ENCODE measurements around the gene NF2. TPM values are rescaled to one million over a fixed set of nuclear protein-coding genes. Genes with fewer than 3 reads are reported as not detected.

The NF2 gene
- total RNA-seq, 1 donor from 2014 or later, result 35.4 TPM

- no peak for TF ChIP-seq CTCF (IDR thresholded peaks at IDR 0.05; ENCODE audit: partially characterized antibody, unreplicated experiment)
- Mint-ChIP-seq H3K27ac (ENCODE audit: unreplicated experiment) (no peak overlapping the region), H3K9me3 (ENCODE audit: unreplicated experiment) (peaks cover 8% of the 10 kb centered on the region), H3K36me3 (ENCODE audit: unreplicated experiment) (no peaks in the 10 kb centered on the region), H3K4me1 (ENCODE audit: low read depth, unreplicated experiment) (peaks cover 49% of the 10 kb centered on the region), H3K4me3 (ENCODE audit: unreplicated experiment) (no peak overlapping the region), H3K27me3 (ENCODE audit: unreplicated experiment) (peaks cover 10% of the 10 kb centered on the region)
- DNase-seq, result no peak
These were observed 88.3 kb downstream of the NF2 start for GRCh38 chr22:29691636-29692326.

- Mint-ChIP-seq H3K27me3 (ENCODE audit: unreplicated experiment) (peaks cover 10% of the 10 kb centered on the region), H3K4me3 (ENCODE audit: unreplicated experiment) (no peak overlapping the region), H3K4me1 (ENCODE audit: low read depth, unreplicated experiment) (peaks cover 48% of the 10 kb centered on the region), H3K9me3 (ENCODE audit: unreplicated experiment) (peaks cover 8% of the 10 kb centered on the region), H3K27ac (ENCODE audit: unreplicated experiment) (no peak overlapping the region), H3K36me3 (ENCODE audit: unreplicated experiment) (no peaks in the 10 kb centered on the region)
- no peak for TF ChIP-seq CTCF (IDR thresholded peaks at IDR 0.05; ENCODE audit: partially characterized antibody, unreplicated experiment)
- no peak for DNase-seq
These were observed 88.9 kb downstream of the NF2 start for GRCh38 chr22:29692327-29692640.

GRCh38 chr22:29693161-29693560, 89.7 kb downstream of the NF2 start:
- DNase-seq, result no peak
- Mint-ChIP-seq H3K9me3 (ENCODE audit: unreplicated experiment) (peaks cover 8% of the 10 kb centered on the region), H3K4me3 (ENCODE audit: unreplicated experiment) (peak overlapping the region; percentile 22), H3K36me3 (ENCODE audit: unreplicated experiment) (no peaks in the 10 kb centered on the region), H3K4me1 (ENCODE audit: low read depth, unreplicated experiment) (peaks cover 43% of the 10 kb centered on the region), H3K27me3 (ENCODE audit: unreplicated experiment) (peaks cover 10% of the 10 kb centered on the region), H3K27ac (ENCODE audit: unreplicated experiment) (no peak overlapping the region)
- TF ChIP-seq CTCF (IDR thresholded peaks at IDR 0.05; ENCODE audit: partially characterized antibody, unreplicated experiment), result no peak

GRCh38 chr22:29693671-29694070, 90.2 kb downstream of the NF2 start:
- H3K4me1 Mint-ChIP-seq (ENCODE audit: low read depth, unreplicated experiment), result peaks cover 38% of the 10 kb centered on the region
- no peak for TF ChIP-seq CTCF (IDR thresholded peaks at IDR 0.05; ENCODE audit: partially characterized antibody, unreplicated experiment)
- no peaks in the 10 kb centered on the region for H3K36me3 Mint-ChIP-seq (ENCODE audit: unreplicated experiment)
- H3K4me3 Mint-ChIP-seq (ENCODE audit: unreplicated experiment), result peak overlapping the region; percentile 46
- H3K27me3 Mint-ChIP-seq (ENCODE audit: unreplicated experiment), result peaks cover 10% of the 10 kb centered on the region
- peak overlapping the region; percentile 38 for H3K27ac Mint-ChIP-seq (ENCODE audit: unreplicated experiment)
- peaks cover 8% of the 10 kb centered on the region for H3K9me3 Mint-ChIP-seq (ENCODE audit: unreplicated experiment)
- DNase-seq, result no peak

GRCh38 chr22:29695129-29695926, 91.9 kb downstream of the NF2 start:
- H3K4me3 Mint-ChIP-seq (ENCODE audit: unreplicated experiment), result no peak overlapping the region
- no peak for TF ChIP-seq CTCF (IDR thresholded peaks at IDR 0.05; ENCODE audit: partially characterized antibody, unreplicated experiment)
- peaks cover 27% of the 10 kb centered on the region for H3K4me1 Mint-ChIP-seq (ENCODE audit: low read depth, unreplicated experiment)
- H3K9me3 Mint-ChIP-seq (ENCODE audit: unreplicated experiment), result peaks cover 2% of the 10 kb centered on the region
- peaks cover 8% of the 10 kb centered on the region for H3K27me3 Mint-ChIP-seq (ENCODE audit: unreplicated experiment)
- DNase-seq, result no peak
- H3K27ac Mint-ChIP-seq (ENCODE audit: unreplicated experiment), result no peak overlapping the region
- no peaks in the 10 kb centered on the region for H3K36me3 Mint-ChIP-seq (ENCODE audit: unreplicated experiment)

Measured in glutamatergic neuron (in vitro differentiated cells).